Measurements from ENCODE around the gene CERS5. TPM values are rescaled to one million over a fixed set of nuclear protein-coding genes. Genes with fewer than 3 reads are reported as not detected.

CERS5 gene
- total and polyA plus RNA-seq, 4 donors: 6.9 to 16.2 (median 8.2) TPM

DNA sequence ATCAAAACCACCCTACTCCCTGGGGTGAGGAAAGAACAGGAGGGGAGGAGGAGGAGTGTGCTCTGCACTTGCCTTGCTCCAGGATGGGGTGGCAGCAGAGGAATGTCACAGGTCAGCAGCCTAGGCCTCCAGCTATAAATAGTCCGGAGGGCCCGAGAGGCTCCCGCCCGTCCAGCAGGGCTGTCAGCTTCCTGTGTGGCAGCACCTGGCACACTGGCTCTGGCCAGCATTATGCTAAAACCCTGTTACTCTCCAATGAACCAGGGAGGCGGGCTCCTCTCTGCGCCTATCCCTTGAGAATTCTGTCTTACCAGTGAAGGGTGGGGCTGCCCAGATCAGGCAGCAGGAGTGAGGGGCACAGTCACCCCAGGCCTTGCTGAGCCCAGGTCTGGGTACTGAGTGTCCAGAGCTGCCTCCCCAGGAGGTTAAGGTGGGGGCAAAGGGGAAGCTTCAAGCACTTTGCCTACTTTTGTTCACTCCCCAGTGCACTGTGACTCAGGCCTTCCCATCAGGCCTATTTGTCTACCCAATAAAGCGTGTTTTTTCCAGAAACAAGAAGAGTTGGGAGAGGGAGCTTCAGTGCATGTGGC, 56.3 kb downstream of the CERS5 start:
- Histone ChIP-seq H3K27me3 (ENCODE audit: control insufficient read depth in 4 of 4, insufficient read depth in 4 of 4, low read length in 3 of 4) (no peaks in the 10 kb centered on the region), H3K9ac (ENCODE audit: low read depth in 1 of 2, low read length in 2 of 2) (peak overlapping the region; percentile 40 to 48), H3K4me3 (ENCODE audit: low read depth in 1 of 3, low read length in 3 of 3) (peak overlapping the region in 2 of 3 donors; percentile 22 to 31), H3K36me3 (ENCODE audit: control insufficient read depth in 4 of 4, insufficient read depth in 3 of 4, low read depth in 1 of 4, low read length in 3 of 4) (peaks cover 0 to 8% (median 4%) of the 10 kb centered on the region in 4 donors), H3K9me3 (ENCODE audit: control insufficient read depth in 4 of 4, low read length in 3 of 4) (no peaks in the 10 kb centered on the region), H3K27ac (ENCODE audit: low read depth in 1 of 2, low read length in 2 of 2) (peak overlapping the region; percentile 87 to 95), H3K4me1 (ENCODE audit: control insufficient read depth in 4 of 4, insufficient read depth in 4 of 4, low read length in 3 of 4) (peaks cover 22 to 63% (median 47%) of the 10 kb centered on the region in 4 donors)
- peak; percentile 50 for DNase-seq (ENCODE audit: low spot score)
- TF ChIP-seq YY1 (IDR thresholded peaks at IDR 0.05) (no peak), HNF4A (conservative IDR thresholded peaks at IDR 0.05) (no peak), NR2F2 (IDR thresholded peaks at IDR 0.05) (peak; percentile 29), EGR1 (IDR thresholded peaks at IDR 0.05; ENCODE audit: low read depth in 2 of 2) (no peak), TAF1 (conservative IDR thresholded peaks at IDR 0.05) (peak; percentile 62), JUND (IDR thresholded peaks at IDR 0.05) (no peak), RXRA (IDR thresholded peaks at IDR 0.05) (peak in 1 of 2 donors; percentile 4), FOXA2 (IDR thresholded peaks at IDR 0.05) (no peak), FOXA1 (IDR thresholded peaks at IDR 0.05) (no peak), GABPA (IDR thresholded peaks at IDR 0.05 in 1 of 2, conservative IDR thresholded peaks at IDR 0.05 in 1 of 2) (peak in 1 of 2 donors; percentile 7)
- TF ChIP-seq, protein P1, sequence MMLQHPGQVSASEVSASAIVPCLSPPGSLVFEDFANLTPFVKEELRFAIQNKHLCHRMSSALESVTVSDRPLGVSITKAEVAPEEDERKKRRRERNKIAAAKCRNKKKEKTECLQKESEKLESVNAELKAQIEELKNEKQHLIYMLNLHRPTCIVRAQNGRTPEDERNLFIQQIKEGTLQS (IDR thresholded peaks at IDR 0.05): no peak
- TF ChIP-seq, protein P2, sequence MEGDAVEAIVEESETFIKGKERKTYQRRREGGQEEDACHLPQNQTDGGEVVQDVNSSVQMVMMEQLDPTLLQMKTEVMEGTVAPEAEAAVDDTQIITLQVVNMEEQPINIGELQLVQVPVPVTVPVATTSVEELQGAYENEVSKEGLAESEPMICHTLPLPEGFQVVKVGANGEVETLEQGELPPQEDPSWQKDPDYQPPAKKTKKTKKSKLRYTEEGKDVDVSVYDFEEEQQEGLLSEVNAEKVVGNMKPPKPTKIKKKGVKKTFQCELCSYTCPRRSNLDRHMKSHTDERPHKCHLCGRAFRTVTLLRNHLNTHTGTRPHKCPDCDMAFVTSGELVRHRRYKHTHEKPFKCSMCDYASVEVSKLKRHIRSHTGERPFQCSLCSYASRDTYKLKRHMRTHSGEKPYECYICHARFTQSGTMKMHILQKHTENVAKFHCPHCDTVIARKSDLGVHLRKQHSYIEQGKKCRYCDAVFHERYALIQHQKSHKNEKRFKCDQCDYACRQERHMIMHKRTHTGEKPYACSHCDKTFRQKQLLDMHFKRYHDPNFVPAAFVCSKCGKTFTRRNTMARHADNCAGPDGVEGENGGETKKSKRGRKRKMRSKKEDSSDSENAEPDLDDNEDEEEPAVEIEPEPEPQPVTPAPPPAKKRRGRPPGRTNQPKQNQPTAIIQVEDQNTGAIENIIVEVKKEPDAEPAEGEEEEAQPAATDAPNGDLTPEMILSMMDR (IDR thresholded peaks at IDR 0.05; ENCODE audit: low read depth, low read length, missing input control): peak; percentile 2
- TF ChIP-seq, protein P3, sequence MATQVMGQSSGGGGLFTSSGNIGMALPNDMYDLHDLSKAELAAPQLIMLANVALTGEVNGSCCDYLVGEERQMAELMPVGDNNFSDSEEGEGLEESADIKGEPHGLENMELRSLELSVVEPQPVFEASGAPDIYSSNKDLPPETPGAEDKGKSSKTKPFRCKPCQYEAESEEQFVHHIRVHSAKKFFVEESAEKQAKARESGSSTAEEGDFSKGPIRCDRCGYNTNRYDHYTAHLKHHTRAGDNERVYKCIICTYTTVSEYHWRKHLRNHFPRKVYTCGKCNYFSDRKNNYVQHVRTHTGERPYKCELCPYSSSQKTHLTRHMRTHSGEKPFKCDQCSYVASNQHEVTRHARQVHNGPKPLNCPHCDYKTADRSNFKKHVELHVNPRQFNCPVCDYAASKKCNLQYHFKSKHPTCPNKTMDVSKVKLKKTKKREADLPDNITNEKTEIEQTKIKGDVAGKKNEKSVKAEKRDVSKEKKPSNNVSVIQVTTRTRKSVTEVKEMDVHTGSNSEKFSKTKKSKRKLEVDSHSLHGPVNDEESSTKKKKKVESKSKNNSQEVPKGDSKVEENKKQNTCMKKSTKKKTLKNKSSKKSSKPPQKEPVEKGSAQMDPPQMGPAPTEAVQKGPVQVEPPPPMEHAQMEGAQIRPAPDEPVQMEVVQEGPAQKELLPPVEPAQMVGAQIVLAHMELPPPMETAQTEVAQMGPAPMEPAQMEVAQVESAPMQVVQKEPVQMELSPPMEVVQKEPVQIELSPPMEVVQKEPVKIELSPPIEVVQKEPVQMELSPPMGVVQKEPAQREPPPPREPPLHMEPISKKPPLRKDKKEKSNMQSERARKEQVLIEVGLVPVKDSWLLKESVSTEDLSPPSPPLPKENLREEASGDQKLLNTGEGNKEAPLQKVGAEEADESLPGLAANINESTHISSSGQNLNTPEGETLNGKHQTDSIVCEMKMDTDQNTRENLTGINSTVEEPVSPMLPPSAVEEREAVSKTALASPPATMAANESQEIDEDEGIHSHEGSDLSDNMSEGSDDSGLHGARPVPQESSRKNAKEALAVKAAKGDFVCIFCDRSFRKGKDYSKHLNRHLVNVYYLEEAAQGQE (IDR thresholded peaks at IDR 0.05): no peak
- TF ChIP-seq, protein P4, sequence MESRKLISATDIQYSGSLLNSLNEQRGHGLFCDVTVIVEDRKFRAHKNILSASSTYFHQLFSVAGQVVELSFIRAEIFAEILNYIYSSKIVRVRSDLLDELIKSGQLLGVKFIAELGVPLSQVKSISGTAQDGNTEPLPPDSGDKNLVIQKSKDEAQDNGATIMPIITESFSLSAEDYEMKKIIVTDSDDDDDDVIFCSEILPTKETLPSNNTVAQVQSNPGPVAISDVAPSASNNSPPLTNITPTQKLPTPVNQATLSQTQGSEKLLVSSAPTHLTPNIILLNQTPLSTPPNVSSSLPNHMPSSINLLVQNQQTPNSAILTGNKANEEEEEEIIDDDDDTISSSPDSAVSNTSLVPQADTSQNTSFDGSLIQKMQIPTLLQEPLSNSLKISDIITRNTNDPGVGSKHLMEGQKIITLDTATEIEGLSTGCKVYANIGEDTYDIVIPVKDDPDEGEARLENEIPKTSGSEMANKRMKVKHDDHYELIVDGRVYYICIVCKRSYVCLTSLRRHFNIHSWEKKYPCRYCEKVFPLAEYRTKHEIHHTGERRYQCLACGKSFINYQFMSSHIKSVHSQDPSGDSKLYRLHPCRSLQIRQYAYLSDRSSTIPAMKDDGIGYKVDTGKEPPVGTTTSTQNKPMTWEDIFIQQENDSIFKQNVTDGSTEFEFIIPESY (IDR thresholded peaks at IDR 0.05): no peak
- TF ChIP-seq, protein P5, sequence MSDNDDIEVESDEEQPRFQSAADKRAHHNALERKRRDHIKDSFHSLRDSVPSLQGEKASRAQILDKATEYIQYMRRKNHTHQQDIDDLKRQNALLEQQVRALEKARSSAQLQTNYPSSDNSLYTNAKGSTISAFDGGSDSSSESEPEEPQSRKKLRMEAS (IDR thresholded peaks at IDR 0.05): no peak
- 13% methylated on average over 7 of the region's 7 CpGs for WGBS

All from liver (tissue), 9 donors.